Right atrium auricular region (tissue), 2 donors: ENCODE data around the gene TMEM200C. TPM values are rescaled to one million over a fixed set of nuclear protein-coding genes. Genes with fewer than 3 reads are reported as not detected.

Source experiments
- DNase-seq: peaks from one replicate; pipeline ENCODE4 v3.0.0-alpha.2; 2019; ENCODE audit warnings: low spot score
- H3K27ac ChIP-seq, 2 donors: fragments of 200-600 bp; sonication (generic); 1 replicate in 1 of 2; 2 replicates in 1 of 2; pipeline ENCODE4 v1.5.1; 2016 to 2019
- H3K27me3 ChIP-seq, 2 donors: fragments of 200-600 bp; sonication (generic); one replicate each; pipeline versions ENCODE4 v1.5.1 to v1.6.0; 2017 to 2019
- H3K36me3 ChIP-seq: fragments of 200-600 bp; sonication (generic); one replicate; pipeline ENCODE4 v1.5.1; 2016
- H3K4me1 ChIP-seq, 2 donors: fragments of 200-600 bp; sonication (generic); one replicate each; pipeline versions ENCODE4 v1.5.1 to v1.6.0; 2017 to 2019
- H3K4me3 ChIP-seq, 2 donors: fragments of 200-600 bp; sonication (generic); 1 replicate in 1 of 2; 2 replicates in 1 of 2; pipeline ENCODE4 v1.5.1; 2017 to 2019; ENCODE audit warnings: mild to moderate bottlenecking in 1 of 2, moderate library complexity in 1 of 2
- H3K9me3 ChIP-seq, 2 donors: fragments of 200-600 bp; sonication (generic); one replicate each; pipeline ENCODE4 v1.5.1; 2019
- CTCF ChIP-seq, 2 donors: fragments of 200-600 bp; sonication (generic); IDR thresholded peaks; one replicate each; pipeline ENCODE4 v1.5.1; 2019; ENCODE audit warnings: antibody characterized with exemption in 2 of 2
- total RNA-seq, 2 donors: library from RNA; depleted of rRNA; stranded (reverse); fragments of >200 nt; gene quantifications; one replicate each; pipeline ENCODE4 v1.1.0, GENCODE V29; 2016

Gene TMEM200C
- 1 to 10 TPM in 1 of 2 donors, under 1 TPM in 1; 0.26 to 4.4 TPM for total RNA-seq

- Histone ChIP-seq H3K9me3 (no peaks in the 10 kb centered on the region), H3K36me3 (no peaks in the 10 kb centered on the region), H3K4me3 (peak within 1 kb of the TSS; percentile 51 to 63), H3K27me3 (no peaks in the 10 kb centered on the region), H3K4me1 (peaks cover 0 to 21% of the 10 kb centered on the region in 2 donors), H3K27ac (peak within 1 kb of the TSS; percentile 52 to 63)
- TF ChIP-seq CTCF (IDR thresholded peaks at IDR 0.05), result no peak
- DNase-seq, result no peak
Observed at GRCh38 chr18:5895299-5895875, at the start of gene TMEM200C. TMEM200C (minus strand) TSS chr18:5895522; CDS start chr18:5892063, 3,459 bp downstream.

DNA sequence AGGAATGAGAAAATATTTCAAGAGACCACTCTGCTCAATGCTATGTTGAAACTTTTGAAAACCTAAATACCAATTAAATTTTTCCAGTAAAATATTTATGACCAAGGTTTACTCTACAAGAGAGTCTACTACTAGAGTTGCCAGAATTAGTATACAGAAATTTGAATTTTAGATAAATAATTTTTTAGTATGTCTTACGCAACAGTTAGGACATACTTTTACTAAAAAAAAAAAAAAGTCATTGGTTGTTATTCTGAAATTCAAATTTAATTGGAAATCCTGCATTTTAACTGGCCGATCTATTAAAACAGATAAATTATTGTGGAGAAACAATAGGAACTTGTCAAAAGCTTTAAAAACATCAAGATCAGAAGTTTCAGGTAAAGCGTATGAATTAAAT lies 49.1 kb upstream of the TMEM200C start:
- no peaks in the 10 kb centered on the region for H3K4me1 ChIP-seq
- no peaks in the 10 kb centered on the region for H3K36me3 ChIP-seq
- no peak overlapping the region for H3K27ac ChIP-seq
- no peaks in the 10 kb centered on the region for H3K9me3 ChIP-seq
- no peak overlapping the region for H3K4me3 ChIP-seq
- H3K27me3 ChIP-seq, result no peaks in the 10 kb centered on the region
- no peak for TF ChIP-seq CTCF (IDR thresholded peaks at IDR 0.05)
- no peak for DNase-seq

DNA sequence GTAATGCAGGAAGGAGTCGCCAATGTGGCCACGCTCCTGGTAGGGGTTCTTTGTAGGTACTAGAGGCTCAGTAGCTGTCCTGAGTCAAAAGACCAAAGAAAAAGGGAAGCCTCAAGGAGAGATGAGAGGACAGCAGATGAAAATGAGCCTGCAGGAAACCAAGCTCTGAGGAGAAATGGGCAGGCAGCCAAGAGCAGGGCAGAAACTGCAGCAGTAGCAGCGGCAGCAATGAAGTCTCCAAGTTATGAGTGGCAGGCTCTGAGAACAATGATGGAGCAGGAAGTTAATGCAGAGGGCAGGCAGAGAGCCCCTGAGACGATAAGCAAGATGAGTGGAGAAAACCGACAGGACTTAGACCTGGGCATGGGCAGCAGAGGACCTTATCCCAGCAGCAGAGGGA lies 48.2 kb upstream of the TMEM200C start:
- Histone ChIP-seq H3K27ac (no peak overlapping the region), H3K9me3 (no peaks in the 10 kb centered on the region), H3K4me3 (no peak overlapping the region), H3K4me1 (no peaks in the 10 kb centered on the region), H3K27me3 (no peaks in the 10 kb centered on the region), H3K36me3 (no peaks in the 10 kb centered on the region)
- TF ChIP-seq CTCF (IDR thresholded peaks at IDR 0.05), result no peak
- DNase-seq, result no peak

DNA sequence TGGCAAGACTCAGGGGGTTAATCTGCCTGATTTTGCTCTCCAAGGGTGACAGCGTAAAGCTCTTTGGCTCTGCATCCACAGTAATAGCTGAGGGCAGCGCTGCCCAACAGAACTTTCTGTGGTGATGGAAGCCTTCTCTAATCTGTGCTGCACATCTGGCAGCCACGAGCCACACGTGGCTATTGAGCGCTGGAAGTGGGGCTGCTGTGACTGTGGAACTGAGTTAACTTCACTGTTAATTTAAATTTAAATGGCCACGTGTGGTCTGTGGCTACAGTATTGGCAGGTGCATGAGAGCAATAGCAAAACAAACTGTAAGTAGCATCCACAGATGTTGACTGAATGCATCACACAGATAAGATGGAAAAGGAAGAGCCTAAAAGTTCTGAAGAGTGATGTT lies 47.3 kb upstream of the TMEM200C start:
- no peaks in the 10 kb centered on the region for H3K4me1 ChIP-seq
- no peaks in the 10 kb centered on the region for H3K9me3 ChIP-seq
- no peak overlapping the region for H3K27ac ChIP-seq
- H3K4me3 ChIP-seq, result no peak overlapping the region
- TF ChIP-seq CTCF (IDR thresholded peaks at IDR 0.05), result no peak
- H3K36me3 ChIP-seq, result no peaks in the 10 kb centered on the region
- no peaks in the 10 kb centered on the region for H3K27me3 ChIP-seq
- no peak for DNase-seq

DNA sequence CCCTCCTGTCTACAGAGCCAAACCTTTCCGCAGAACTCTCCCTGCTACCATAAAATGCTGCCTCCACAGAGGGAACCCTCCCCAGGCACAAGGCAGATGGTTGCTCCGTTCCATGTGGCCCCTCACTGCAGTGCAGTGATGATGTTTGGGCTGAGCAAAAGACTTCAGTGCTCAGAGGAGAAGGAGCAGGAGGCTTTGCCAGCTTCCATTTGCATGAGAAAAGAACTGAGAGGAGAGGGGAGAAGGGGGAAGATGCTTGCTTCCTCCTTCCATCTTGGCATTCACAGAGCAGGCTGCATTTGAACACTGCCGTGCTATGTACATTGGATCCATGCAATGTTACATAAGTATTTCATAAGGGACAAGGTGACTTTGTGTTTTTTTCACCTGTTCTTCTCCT lies 46.6 kb upstream of the TMEM200C start:
- Histone ChIP-seq H3K27ac (no peak overlapping the region), H3K4me3 (no peak overlapping the region), H3K27me3 (no peaks in the 10 kb centered on the region), H3K4me1 (no peaks in the 10 kb centered on the region), H3K36me3 (no peaks in the 10 kb centered on the region), H3K9me3 (no peaks in the 10 kb centered on the region)
- no peak for DNase-seq
- no peak for TF ChIP-seq CTCF (IDR thresholded peaks at IDR 0.05)
